ENCODE results near the gene TMEM81.

Gene TMEM81

GRCh38 chr1:205076245-205076761 is 8.0 kb downstream of the TMEM81 start:
- peak; percentile 26 for DNase-seq (ENCODE audit: low read depth)

GRCh38 chr1:205075642-205076155 is 8.6 kb downstream of the TMEM81 start:
- DNase-seq (ENCODE audit: low read depth) = no peak

- DNase-seq (ENCODE audit: low read depth) = no peak
These were observed 9.7 kb downstream of the TMEM81 start for GRCh38 chr1:205074513-205074912.

- DNase-seq (ENCODE audit: low read depth) = no peak
These were observed 10.2 kb downstream of the TMEM81 start for GRCh38 chr1:205074084-205074483.

- no peak for DNase-seq (ENCODE audit: low read depth)
These were observed 10.7 kb downstream of the TMEM81 start for GRCh38 chr1:205073511-205073910.

GRCh38 chr1:205072881-205073280 is 11.4 kb downstream of the TMEM81 start:
- no peak for DNase-seq (ENCODE audit: low read depth)

- no peak for DNase-seq (ENCODE audit: low read depth)
These were observed 12.0 kb downstream of the TMEM81 start for GRCh38 chr1:205072286-205072685.

GRCh38 chr1:205071801-205072200 is 12.5 kb downstream of the TMEM81 start:
- no peak for DNase-seq (ENCODE audit: low read depth)

- no peak for DNase-seq (ENCODE audit: low read depth)
These were observed 13.2 kb downstream of the TMEM81 start for GRCh38 chr1:205071028-205071409.

- DNase-seq (ENCODE audit: low read depth) = no peak
These were observed 14.7 kb downstream of the TMEM81 start for GRCh38 chr1:205069371-205070125.

- DNase-seq (ENCODE audit: low read depth) = no peak
These were observed 15.7 kb downstream of the TMEM81 start for GRCh38 chr1:205068457-205069040.

GRCh38 chr1:205068001-205068400 is 16.3 kb downstream of the TMEM81 start:
- DNase-seq (ENCODE audit: low read depth) = no peak

GRCh38 chr1:205067031-205067430 is 17.2 kb downstream of the TMEM81 start:
- DNase-seq (ENCODE audit: low read depth) = no peak

- no peak for DNase-seq (ENCODE audit: low read depth)
These were observed 18.0 kb downstream of the TMEM81 start for GRCh38 chr1:205066141-205066818.

- no peak for DNase-seq (ENCODE audit: low read depth)
These were observed 18.6 kb downstream of the TMEM81 start for GRCh38 chr1:205065666-205066065.

- DNase-seq (ENCODE audit: low read depth) = no peak
These were observed 19.4 kb downstream of the TMEM81 start for GRCh38 chr1:205064741-205065316.

GRCh38 chr1:205064301-205064700 is 20.0 kb downstream of the TMEM81 start:
- no peak for DNase-seq (ENCODE audit: low read depth)

GRCh38 chr1:205062895-205063294 is 21.4 kb downstream of the TMEM81 start:
- no peak for DNase-seq (ENCODE audit: low read depth)

- no peak for DNase-seq (ENCODE audit: low read depth)
These were observed 21.9 kb downstream of the TMEM81 start for GRCh38 chr1:205062319-205062718.

GRCh38 chr1:205061665-205062069 is 22.6 kb downstream of the TMEM81 start:
- DNase-seq (ENCODE audit: low read depth) = peak; percentile 44

- DNase-seq (ENCODE audit: low read depth) = no peak
These were observed 23.0 kb downstream of the TMEM81 start for GRCh38 chr1:205061227-205061626.

GRCh38 chr1:205060746-205061145 is 23.5 kb downstream of the TMEM81 start:
- DNase-seq (ENCODE audit: low read depth) = no peak
